GM13976 (cell line): ENCODE measurements around the gene GRAMD1B.
"Not testable (repeated sequence)": the region's sequence is repeated elsewhere in the genome, so short reads cannot be mapped to it uniquely, and the experiment has no call there.

Experiments
- DNase-seq: peaks from one replicate; pipeline ENCODE4 v3.0.0; 2012; ENCODE audit warnings: low spot score
- CTCF ChIP-seq: IDR thresholded peaks from 2 replicates; pipeline ENCODE4 v1.5.1; 2012; ENCODE audit warnings: borderline replicate concordance, mild to moderate bottlenecking; ENCODE audit not compliant: insufficient read depth; ENCODE audit errors: extremely low read depth, missing control alignments, control extremely low read depth
- in situ Hi-C: fragments of 300-500 bp; cut with MboI; formaldehyde crosslinking; loops from one replicate; pipeline ENCODE4 v1.12.0; 2022; ENCODE audit warnings: low sequenced_read_pairs, mixed read lengths, inconsistent platforms; ENCODE audit not compliant: unreplicated experiment

The GRAMD1B gene

GRCh38 chr11:123652599-123652998, 222.5 kb downstream of the GRAMD1B start:
- in situ Hi-C loops, result no loop called here
- DNase-seq, result no peak
- no peak for TF ChIP-seq CTCF

- no peak for DNase-seq
- TF ChIP-seq CTCF, result no peak
- in situ Hi-C loops, result no loop called here
Measured at GRCh38 chr11:123653483-123653826, 223.4 kb downstream of the GRAMD1B start.

DNA sequence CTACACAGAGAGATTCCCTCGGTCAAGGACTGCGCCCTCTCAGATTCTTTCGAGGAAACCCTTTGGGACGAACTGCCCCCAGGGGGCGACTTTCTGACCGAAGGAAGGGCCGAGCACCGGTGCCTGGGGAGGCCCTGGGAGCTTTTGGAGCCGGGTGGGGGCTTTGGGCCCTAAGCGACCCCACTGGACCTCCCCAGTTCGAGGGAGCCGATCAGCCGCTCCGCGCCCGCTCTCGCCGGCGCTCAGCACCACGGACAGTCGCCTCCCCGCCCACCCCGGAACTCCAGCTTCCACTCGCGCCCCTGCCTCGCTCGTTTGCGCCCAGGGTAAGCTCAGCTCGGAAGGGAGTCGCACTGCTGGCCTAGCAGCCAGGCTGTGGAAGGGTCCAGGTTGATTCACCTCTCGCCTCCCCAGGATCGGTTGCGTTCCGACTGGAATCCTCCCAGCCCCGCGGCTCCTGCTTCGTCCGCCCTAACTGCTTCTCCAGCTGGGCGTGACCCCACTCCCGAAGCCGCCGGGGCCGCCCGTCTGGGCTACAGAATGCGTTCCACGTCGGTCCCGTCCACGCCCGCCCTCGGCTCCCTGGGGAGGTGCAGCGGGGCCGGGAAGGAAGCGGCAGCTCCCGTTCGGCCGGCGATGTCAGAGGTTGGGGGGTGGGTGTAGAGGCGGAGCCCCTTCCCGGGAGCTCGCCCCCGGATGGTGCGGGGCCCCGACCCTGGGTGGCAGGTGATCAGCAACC, 223.9 kb downstream of the GRAMD1B start:
- DNase-seq, result peak; percentile 82
- TF ChIP-seq CTCF, result no peak
- in situ Hi-C loops, result no loop called here

- TF ChIP-seq CTCF, result no peak
Measured at GRCh38 chr11:123654566-123655081, 224.6 kb downstream of the GRAMD1B start, which contains the start of gene SCN3B. TSS of gene SCN3B (minus strand) at chr11:123654624. CDS start at chr11:123653801, 823 bp downstream.

GRCh38 chr11:123659311-123659710, 229.2 kb downstream of the GRAMD1B start:
- in situ Hi-C loops, result no loop called here
- DNase-seq, result no peak
- no peak for TF ChIP-seq CTCF

More at GRCh38 chr11:123654566-123655081, 224.6 kb downstream of the GRAMD1B start, which contains the start of gene SCN3B:
- in situ Hi-C loops, result no loop called here
- peak; percentile 73 for DNase-seq

DNA sequence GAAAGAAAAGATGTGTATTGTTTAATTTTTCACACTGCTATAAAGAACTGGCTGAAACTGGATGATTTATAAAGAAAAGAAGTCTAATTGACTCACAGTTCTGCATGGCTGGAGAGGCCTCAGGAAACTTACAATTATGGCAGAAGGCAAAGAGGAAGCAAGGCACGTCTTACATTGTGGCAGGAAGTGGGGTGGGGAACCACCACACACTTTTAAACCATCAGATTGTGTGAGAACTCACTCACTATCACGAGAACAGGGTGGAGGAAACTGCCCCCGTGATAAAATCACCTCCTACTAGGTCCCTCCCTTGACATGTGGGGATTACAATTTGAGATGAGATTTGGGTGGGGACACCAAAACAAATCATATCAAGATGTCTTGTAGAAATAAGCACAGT, 229.9 kb downstream of the GRAMD1B start:
- in situ Hi-C loops, DNase-seq: not testable (repeated sequence)

DNA sequence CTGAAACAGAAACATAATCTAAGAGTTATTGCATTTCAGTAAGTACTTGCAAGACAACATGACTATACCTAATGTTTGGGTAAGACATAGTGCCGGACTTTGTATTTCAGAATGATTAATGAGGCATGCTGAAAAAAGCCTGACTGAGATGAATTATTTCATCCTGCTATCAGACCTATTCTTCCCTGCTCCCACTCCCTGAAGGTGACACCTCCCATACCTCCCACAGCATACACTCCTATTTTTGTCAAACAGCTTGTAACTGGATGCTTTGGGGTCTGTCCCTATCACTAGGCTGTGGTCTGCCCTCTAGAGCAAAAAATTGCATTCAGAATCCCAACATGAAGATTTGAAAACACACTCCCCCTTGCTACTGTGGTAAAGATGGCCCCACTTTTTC, 235.2 kb downstream of the GRAMD1B start:
- in situ Hi-C loops, result no loop called here
- DNase-seq, result no peak

More for the DNA sequence above, 235.2 kb downstream of the GRAMD1B start:
- TF ChIP-seq CTCF, result no peak
